22Rv1 (cell line): ENCODE data around the gene ASMTL.
"Not testable (repeated sequence)": the region's sequence is repeated elsewhere in the genome, so short reads cannot be mapped to it uniquely, and the experiment has no call there.

Experiments used
- H3K27ac ChIP-seq: fragments of 450-650 bp; 2 replicates; pipeline ENCODE4 v1.5.1; 2017
- ZFX ChIP-seq: fragments of 450-650 bp; IDR thresholded peaks from 2 replicates; pipeline ENCODE4 v1.6.1; 2017; ENCODE audit warnings: antibody characterized with exemption, borderline replicate concordance
- TF ChIP-seq, protein P1 (sequence below): fragments of 450-650 bp; IDR thresholded peaks from 2 replicates; pipeline ENCODE4 v1.5.1; 2017; ENCODE audit warnings: mild to moderate bottlenecking

ASMTL gene

GRCh38 chrX:1442016-1442665, 10.6 kb downstream of the ASMTL start:
- no peak overlapping the region for H3K27ac ChIP-seq
- TF ChIP-seq ZFX: no peak
- TF ChIP-seq, protein P1, sequence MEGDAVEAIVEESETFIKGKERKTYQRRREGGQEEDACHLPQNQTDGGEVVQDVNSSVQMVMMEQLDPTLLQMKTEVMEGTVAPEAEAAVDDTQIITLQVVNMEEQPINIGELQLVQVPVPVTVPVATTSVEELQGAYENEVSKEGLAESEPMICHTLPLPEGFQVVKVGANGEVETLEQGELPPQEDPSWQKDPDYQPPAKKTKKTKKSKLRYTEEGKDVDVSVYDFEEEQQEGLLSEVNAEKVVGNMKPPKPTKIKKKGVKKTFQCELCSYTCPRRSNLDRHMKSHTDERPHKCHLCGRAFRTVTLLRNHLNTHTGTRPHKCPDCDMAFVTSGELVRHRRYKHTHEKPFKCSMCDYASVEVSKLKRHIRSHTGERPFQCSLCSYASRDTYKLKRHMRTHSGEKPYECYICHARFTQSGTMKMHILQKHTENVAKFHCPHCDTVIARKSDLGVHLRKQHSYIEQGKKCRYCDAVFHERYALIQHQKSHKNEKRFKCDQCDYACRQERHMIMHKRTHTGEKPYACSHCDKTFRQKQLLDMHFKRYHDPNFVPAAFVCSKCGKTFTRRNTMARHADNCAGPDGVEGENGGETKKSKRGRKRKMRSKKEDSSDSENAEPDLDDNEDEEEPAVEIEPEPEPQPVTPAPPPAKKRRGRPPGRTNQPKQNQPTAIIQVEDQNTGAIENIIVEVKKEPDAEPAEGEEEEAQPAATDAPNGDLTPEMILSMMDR: no peak

GRCh38 chrX:1440506-1440905, 12.2 kb downstream of the ASMTL start:
- no peak for TF ChIP-seq ZFX
- TF ChIP-seq, protein P1: no peak
- no peak overlapping the region for H3K27ac ChIP-seq

GRCh38 chrX:1435241-1435895, 17.3 kb downstream of the ASMTL start:
- TF ChIP-seq ZFX: no peak
- TF ChIP-seq, protein P1: no peak
- H3K27ac ChIP-seq: no peak overlapping the region

- H3K27ac ChIP-seq: no peak overlapping the region
- TF ChIP-seq, protein P1: no peak
- TF ChIP-seq ZFX: no peak
Observed at GRCh38 chrX:1434871-1435240, 17.9 kb downstream of the ASMTL start.

GRCh38 chrX:1433646-1434357, 18.9 kb downstream of the ASMTL start:
- no peak for TF ChIP-seq ZFX
- TF ChIP-seq, protein P1: no peak
- no peak overlapping the region for H3K27ac ChIP-seq

GRCh38 chrX:1430451-1430850, 22.3 kb downstream of the ASMTL start:
- no peak overlapping the region for H3K27ac ChIP-seq
- TF ChIP-seq, protein P1: no peak
- no peak for TF ChIP-seq ZFX

DNA sequence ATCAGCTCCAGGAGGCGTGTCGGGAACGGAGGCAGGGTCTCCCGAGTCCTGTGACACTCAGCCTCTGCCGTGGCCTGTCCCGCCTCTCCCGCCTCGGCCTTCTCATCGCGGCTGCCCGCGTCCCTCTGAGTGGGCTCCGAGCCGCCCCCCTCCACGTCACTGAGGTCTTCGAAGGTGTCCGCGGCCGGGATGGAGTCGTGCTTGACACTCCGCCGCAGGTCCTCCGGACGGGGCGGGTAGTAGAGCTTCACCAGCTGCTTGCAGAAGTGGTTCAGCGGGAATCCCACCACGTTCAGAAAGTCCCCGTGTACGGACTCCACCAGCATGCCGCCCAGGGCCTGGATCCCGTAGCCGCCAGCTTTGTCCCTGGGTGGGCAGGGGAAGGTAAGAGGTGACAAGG, 25.0 kb downstream of the ASMTL start:
- no peak overlapping the region for H3K27ac ChIP-seq
- TF ChIP-seq, protein P1: no peak
- TF ChIP-seq ZFX: no peak

GRCh38 chrX:1426321-1426720, 26.4 kb downstream of the ASMTL start:
- not testable (repeated sequence) for H3K27ac ChIP-seq
